Effector memory CD8-positive, alpha-beta T cell (primary cell): ENCODE measurements around the gene SPG7.
"Not testable (repeated sequence)": the region's sequence is repeated elsewhere in the genome, so short reads cannot be mapped to it uniquely, and the experiment has no call there.

Experiments used
- ATAC-seq: fragments of 150-1000 bp; cut with Tn5 transposase; replicated peaks from 2 replicates; pipeline ENCODE4 v1.10.0; 2021; ENCODE audit warnings: mild to moderate bottlenecking, moderate library complexity
- DNase-seq, 3 experiments: peaks; one replicate each; pipeline ENCODE4 v3.0.0; 2021
- H3K27ac Mint-ChIP-seq, 2 donors: one replicate each; pipeline ENCODE4 v1.8.0; 2022; ENCODE audit warnings: mild to moderate bottlenecking in 2 of 2, mixed read lengths in 2 of 2, moderate library complexity in 2 of 2
- H3K27me3 Mint-ChIP-seq, 2 donors: one replicate each; pipeline ENCODE4 v1.8.0; 2022; ENCODE audit warnings: mixed read lengths in 2 of 2
- H3K36me3 Mint-ChIP-seq: one replicate; pipeline ENCODE4 v1.8.0; 2022; ENCODE audit warnings: mild to moderate bottlenecking, moderate library complexity, mixed read lengths; ENCODE audit not compliant: insufficient read depth
- H3K4me1 Mint-ChIP-seq, 2 donors: one replicate each; pipeline ENCODE4 v1.8.0; 2022; ENCODE audit warnings: low read depth in 2 of 2, mixed read lengths in 2 of 2
- H3K4me3 Mint-ChIP-seq, 2 donors: one replicate each; pipeline ENCODE4 v1.8.0; 2022; ENCODE audit warnings: mild to moderate bottlenecking in 2 of 2, mixed read lengths in 2 of 2, moderate library complexity in 2 of 2
- H3K9me3 Mint-ChIP-seq, 2 donors: one replicate each; pipeline ENCODE4 v1.8.0; 2022; ENCODE audit warnings: mixed read lengths in 2 of 2
- total RNA-seq, 9 experiments: gene quantifications; one replicate each; lab custom pipeline; 2026; lab: John Stamatoyannopoulos, UW

Gene SPG7
- total RNA-seq, result 115 to 331 (median 222) reads per million in 9 experiments

DNA sequence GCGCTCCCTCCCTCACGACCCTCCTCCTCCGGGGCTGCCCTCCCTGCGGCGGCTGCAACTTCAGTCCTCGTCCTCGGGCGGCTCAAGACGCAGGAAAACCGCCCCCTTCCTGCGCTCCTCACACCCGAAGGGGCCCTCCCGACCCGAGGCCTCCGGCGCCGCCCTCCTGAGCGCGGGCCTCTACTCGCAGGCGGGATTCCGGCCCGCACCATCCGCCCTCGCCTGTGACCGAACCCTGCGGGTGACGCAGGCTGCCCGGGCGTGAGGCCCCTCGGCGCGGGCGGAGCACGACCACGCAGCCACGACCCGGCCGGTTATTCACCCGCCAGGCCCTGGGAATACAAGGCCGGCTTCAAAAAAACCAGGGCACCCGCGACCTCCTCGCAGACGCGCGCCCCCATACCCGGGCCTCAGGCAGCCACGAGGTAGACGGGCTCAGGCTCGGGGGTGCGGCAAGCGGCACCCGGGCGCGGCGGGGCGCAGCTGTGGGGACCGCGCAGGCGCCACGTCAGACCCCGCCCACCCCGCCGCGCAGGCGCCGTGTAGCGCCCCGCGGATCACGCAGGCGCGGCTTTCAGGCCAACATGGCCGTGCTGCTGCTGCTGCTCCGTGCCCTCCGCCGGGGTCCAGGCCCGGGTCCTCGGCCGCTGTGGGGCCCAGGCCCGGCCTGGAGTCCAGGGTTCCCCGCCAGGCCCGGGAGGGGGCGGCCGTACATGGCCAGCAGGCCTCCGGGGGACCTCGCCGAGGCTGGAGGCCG is at the start of gene SPG7:
Gene SPG7 (plus strand): TSS at position 570 of the 757 bp plus-strand sequence. CDS start 15 bp downstream, at position 585.
- peak within 1 kb of the TSS; percentile 83 to 90 for H3K27ac Mint-ChIP-seq
- ATAC-seq, result peak; percentile 65

DNA sequence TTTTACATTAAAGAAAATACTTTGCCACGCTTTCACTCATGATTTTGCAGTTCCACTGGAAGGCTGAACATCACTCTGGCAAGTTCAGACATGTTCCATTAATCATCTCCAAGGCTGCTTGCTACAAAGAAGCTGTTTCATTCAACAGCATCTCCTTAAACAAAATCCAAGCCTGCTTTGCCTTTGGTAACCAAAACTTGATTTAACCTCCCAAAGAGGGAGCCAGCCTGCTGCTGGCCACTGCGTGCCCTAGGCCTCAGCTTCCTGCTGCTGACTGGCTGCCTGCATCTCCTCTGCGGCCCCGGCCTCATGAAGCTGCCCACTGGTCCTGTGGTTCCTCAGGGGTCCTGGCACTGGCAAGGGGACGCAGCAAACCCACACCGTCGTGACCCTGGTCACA is 49.7 kb upstream of the SPG7 start:
- Mint-ChIP-seq H3K9me3 (no peaks in the 10 kb centered on the region), H3K27me3 (no peaks in the 10 kb centered on the region), H3K4me1 (peaks cover 48 to 53% of the 10 kb centered on the region in 2 donors), H3K4me3 (peak overlapping the region in 1 of 2 donors; percentile 52), H3K36me3 (peaks cover 53% of the 10 kb centered on the region), H3K27ac (peak overlapping the region; percentile 4 to 38)
- no peak for DNase-seq
- ATAC-seq, result no peak

More for the DNA sequence above, at the start of gene SPG7:
- Mint-ChIP-seq H3K4me3 (peak within 1 kb of the TSS; percentile 75), H3K9me3 (no peaks in the 10 kb centered on the region), H3K36me3 (peaks cover 56% of the 10 kb centered on the region), H3K27me3 (no peaks in the 10 kb centered on the region), H3K4me1 (peaks cover 17 to 26% of the 10 kb centered on the region in 2 donors)
- peak; percentile 86 to 94 (median 92) for DNase-seq

DNA sequence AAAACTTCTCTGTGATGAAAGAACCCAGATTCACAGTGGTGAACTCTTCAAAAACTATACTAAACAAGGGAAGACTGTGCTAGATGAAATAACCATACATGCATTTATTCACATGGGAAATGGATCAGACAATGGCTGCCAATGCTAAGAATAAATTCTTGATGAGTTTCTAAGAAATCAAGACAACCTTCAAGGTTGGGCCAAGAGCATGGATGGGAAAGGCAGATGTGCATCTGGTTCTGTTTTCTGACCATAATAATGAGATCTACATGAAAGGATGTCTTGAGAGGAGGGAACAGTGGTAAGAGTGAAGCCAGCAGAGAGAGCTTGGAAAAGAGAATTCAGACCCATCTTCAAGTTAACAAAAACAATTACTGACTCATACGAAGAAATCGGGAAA is 49.2 kb upstream of the SPG7 start:
- peak overlapping the region; percentile 4 to 38 for H3K27ac Mint-ChIP-seq
- ATAC-seq (no peak), DNase-seq (no peak)
- no peaks in the 10 kb centered on the region for H3K27me3 Mint-ChIP-seq
- H3K9me3 Mint-ChIP-seq, result no peaks in the 10 kb centered on the region
- H3K36me3 Mint-ChIP-seq, result peaks cover 49% of the 10 kb centered on the region
- H3K4me1 Mint-ChIP-seq, result peaks cover 46 to 49% of the 10 kb centered on the region in 2 donors
- H3K4me3 Mint-ChIP-seq, result peak overlapping the region in 1 of 2 donors; percentile 52

DNA sequence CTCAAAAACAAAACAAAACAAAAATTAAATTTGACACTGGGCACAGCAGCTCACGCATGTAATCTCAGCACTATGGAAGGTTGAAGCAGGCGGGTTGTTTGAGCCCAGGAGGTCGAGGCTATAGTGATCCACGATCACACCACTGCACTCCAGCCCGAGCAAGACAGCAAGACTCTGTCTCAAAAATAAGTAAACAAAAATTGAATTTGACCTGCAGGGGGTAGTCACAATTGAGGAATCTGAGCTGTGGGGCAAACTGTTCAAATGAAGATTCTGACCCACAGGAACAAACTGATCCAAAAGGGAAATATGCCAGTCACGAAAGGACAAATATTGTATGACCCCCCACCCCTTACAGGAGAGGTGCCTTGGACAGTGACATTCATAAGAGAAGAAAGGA is 47.6 kb upstream of the SPG7 start:
- Mint-ChIP-seq H3K36me3 (peaks cover 57% of the 10 kb centered on the region), H3K27ac (peak overlapping the region; percentile 71 to 79), H3K9me3 (no peaks in the 10 kb centered on the region), H3K27me3 (no peaks in the 10 kb centered on the region), H3K4me1 (peaks cover 47 to 51% of the 10 kb centered on the region in 2 donors), H3K4me3 (no peak overlapping the region)
- ATAC-seq, result peak; percentile 52
- DNase-seq, result no peak

DNA sequence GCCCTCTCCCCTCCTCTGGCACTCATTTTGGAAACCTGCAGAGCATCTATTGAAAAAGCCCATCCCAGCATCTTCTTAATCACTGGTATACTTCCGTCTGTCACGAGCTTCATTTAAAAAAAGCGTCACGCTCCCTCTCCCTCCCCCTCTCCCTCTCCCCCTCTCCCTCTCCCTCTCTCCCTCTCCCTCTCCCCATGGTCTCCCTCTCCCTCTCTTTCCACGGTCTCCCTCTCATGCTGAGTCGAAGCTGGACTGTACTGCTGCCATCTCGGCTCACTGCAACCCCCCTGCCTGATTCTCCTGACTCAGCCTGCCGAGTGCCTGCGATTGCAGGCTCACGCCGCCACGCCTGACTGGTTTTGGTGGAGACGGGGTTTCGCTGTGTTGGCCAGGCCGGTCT is 46.3 kb upstream of the SPG7 start:
- H3K36me3 Mint-ChIP-seq, result peaks cover 59% of the 10 kb centered on the region
- H3K4me1 Mint-ChIP-seq, result peaks cover 47 to 52% of the 10 kb centered on the region in 2 donors
- peak overlapping the region; percentile 31 to 48 for H3K4me3 Mint-ChIP-seq
- H3K9me3 Mint-ChIP-seq, DNase-seq, H3K27me3 Mint-ChIP-seq, ATAC-seq: not testable (repeated sequence)
- H3K27ac Mint-ChIP-seq, result peak overlapping the region; percentile 23 to 79

DNA sequence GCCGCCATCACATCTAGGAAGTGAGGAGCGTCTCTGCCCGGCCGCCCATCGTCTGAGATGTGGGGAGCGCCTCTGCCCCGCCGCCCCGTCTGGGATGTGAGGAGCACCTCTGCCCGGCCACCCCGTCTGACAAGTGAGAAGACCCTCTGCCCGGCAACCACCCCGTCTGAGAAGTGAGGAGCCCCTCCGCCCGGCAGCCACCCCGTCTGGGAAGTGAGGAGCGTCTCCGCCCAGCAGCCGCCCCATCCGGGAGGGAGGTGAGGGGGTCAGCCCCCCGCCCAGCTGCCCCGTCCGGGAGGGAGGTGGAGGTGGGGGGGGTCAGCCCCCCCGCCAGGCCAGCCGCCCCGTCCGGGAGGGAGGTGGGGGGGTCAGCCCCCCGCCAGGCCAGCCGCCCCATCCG is 45.6 kb upstream of the SPG7 start:
- Mint-ChIP-seq H3K36me3 (peaks cover 58% of the 10 kb centered on the region), H3K4me3 (peak overlapping the region in 1 of 2 donors; percentile 48), H3K4me1 (peaks cover 53 to 58% of the 10 kb centered on the region in 2 donors)
- not testable (repeated sequence) for H3K9me3 Mint-ChIP-seq, H3K27ac Mint-ChIP-seq, H3K27me3 Mint-ChIP-seq, DNase-seq, ATAC-seq

DNA sequence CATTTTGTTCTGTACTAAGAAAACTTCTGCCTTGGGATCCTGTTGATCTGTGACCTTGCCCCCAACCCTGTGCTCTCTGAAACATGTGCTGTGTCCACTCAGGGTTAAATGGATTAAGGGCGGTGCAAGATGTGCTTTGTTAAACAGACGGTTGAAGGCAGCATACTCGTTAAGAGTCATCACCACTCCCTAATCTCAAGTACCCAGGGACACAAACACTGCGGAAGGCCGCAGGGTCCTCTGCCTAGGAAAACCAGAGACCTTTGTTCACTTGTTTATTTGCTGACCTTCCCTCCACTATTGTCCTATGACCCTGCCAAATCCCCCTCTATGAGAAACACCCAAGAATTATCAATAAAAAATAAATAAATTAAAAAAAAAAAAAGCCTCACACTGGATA is 44.9 kb upstream of the SPG7 start:
- not testable (repeated sequence) for H3K27ac Mint-ChIP-seq, ATAC-seq, DNase-seq, H3K4me3 Mint-ChIP-seq, H3K9me3 Mint-ChIP-seq, H3K27me3 Mint-ChIP-seq
- Mint-ChIP-seq H3K4me1 (peaks cover 58 to 63% of the 10 kb centered on the region in 2 donors), H3K36me3 (peaks cover 58% of the 10 kb centered on the region)

DNA sequence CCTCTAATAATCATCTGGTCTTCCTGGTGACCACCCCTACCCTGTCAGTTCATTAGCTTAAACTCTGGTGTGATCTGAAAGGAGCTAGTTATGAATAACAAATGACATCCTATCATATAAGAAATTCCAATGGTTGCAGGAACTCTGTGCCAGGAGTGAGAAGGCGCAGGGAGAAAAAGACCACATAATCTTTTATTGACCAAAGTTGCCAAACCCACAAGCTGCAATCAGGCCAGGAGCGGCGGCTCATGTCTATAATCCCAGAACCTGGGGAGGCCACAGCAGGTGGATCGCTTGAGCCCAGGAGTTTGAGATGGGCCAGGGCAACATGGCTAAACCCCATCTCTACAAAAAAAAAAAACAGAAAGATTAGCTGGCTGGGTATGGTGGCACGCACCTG is 41.3 kb upstream of the SPG7 start:
- no peak for DNase-seq
- Mint-ChIP-seq H3K27me3 (no peaks in the 10 kb centered on the region), H3K36me3 (peaks cover 43% of the 10 kb centered on the region), H3K27ac (peak overlapping the region in 1 of 2 donors; percentile 62), H3K4me1 (peaks cover 54 to 59% of the 10 kb centered on the region in 2 donors), H3K9me3 (no peaks in the 10 kb centered on the region), H3K4me3 (peak overlapping the region in 1 of 2 donors; percentile 36)
- ATAC-seq, result no peak

DNA sequence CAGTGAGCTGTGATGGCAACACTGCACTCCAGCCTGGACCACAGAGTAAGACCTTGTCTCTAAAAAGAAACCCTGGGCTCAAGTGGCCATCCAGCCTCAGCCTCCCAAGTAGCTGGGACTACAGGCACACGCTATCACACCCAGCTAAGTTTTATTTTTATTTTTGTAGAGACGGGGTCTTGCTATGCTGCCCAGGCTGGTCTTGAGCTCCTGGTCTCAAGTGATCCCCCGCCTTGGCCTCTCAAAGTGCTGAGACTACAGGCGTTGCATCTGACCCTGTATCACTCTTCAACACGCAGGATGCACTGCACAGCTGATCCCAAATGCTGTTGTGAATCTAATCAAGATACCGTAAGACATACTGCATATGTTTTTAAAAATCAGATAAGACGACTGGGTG is 40.8 kb upstream of the SPG7 start:
- Mint-ChIP-seq H3K4me3 (peak overlapping the region; percentile 38 to 62), H3K4me1 (peaks cover 57 to 61% of the 10 kb centered on the region in 2 donors)
- peak; percentile 34 for ATAC-seq

DNA sequence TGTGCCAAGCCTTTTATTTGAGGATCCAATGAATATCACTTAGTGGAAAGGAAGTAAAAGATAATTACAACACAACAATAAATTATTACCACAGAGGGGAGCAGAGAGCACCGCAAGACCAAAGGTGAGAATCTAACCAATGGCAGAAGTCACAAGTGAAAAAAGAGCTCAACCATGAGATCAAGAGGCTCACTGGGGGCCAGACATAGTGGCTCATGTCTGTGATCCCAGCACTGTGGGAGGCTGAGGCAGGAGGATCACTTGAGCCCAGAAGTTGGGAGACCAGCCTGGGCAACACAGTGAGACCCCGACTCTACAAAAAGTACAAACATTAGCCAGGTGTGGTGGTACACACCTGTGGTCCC is 35.5 kb upstream of the SPG7 start:
- H3K27ac Mint-ChIP-seq, result peak overlapping the region; percentile 67 to 68
- H3K4me1 Mint-ChIP-seq, result peaks cover 75 to 79% of the 10 kb centered on the region in 2 donors
- ATAC-seq, result peak; percentile 63

More for the DNA sequence above, 40.8 kb upstream of the SPG7 start:
- Mint-ChIP-seq H3K27me3 (no peaks in the 10 kb centered on the region), H3K9me3 (no peaks in the 10 kb centered on the region), H3K27ac (peak overlapping the region; percentile 49 to 62), H3K36me3 (peaks cover 40% of the 10 kb centered on the region)
- no peak for DNase-seq

DNA sequence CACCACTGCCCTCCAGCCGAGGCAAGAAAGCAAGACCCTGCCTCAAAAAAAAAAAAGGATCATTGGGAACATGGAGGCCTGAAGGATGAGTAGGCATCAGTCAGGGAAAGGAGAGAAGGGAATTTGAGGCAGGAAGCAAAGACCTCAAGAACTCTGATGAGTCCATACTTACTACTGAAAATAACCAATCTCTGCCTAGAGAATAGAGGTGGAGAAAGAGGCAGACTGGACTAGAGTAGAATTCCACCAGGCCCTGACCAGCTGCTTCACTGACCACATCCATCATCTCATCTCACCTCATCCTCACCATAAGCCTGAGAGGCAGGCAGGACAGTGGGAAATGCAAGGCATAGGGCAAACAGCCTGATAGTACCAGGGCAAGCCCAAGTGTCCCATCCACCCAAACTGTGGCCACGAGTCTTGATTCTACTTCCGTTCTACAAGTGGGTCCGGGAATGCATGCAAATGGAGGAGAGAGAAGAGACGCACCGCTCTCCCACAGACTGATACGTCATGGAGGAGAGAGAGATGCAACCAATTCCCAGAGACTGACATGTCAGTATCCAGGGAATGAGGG is 35.0 kb upstream of the SPG7 start:
- no peaks in the 10 kb centered on the region for H3K27me3 Mint-ChIP-seq
- H3K9me3 Mint-ChIP-seq, result no peaks in the 10 kb centered on the region
- peak overlapping the region; percentile 76 to 80 for H3K4me3 Mint-ChIP-seq
- peaks cover 75 to 78% of the 10 kb centered on the region in 2 donors for H3K4me1 Mint-ChIP-seq
- peak overlapping the region; percentile 67 to 68 for H3K27ac Mint-ChIP-seq
- peaks cover 44% of the 10 kb centered on the region for H3K36me3 Mint-ChIP-seq
- DNase-seq, result no peak
- no peak for ATAC-seq

More for the DNA sequence above, 35.5 kb upstream of the SPG7 start:
- Mint-ChIP-seq H3K36me3 (peaks cover 49% of the 10 kb centered on the region), H3K27me3 (no peaks in the 10 kb centered on the region), H3K9me3 (no peaks in the 10 kb centered on the region), H3K4me3 (peak overlapping the region; percentile 76 to 80)
- peak in 1 of 3 experiments; percentile 17 for DNase-seq

DNA sequence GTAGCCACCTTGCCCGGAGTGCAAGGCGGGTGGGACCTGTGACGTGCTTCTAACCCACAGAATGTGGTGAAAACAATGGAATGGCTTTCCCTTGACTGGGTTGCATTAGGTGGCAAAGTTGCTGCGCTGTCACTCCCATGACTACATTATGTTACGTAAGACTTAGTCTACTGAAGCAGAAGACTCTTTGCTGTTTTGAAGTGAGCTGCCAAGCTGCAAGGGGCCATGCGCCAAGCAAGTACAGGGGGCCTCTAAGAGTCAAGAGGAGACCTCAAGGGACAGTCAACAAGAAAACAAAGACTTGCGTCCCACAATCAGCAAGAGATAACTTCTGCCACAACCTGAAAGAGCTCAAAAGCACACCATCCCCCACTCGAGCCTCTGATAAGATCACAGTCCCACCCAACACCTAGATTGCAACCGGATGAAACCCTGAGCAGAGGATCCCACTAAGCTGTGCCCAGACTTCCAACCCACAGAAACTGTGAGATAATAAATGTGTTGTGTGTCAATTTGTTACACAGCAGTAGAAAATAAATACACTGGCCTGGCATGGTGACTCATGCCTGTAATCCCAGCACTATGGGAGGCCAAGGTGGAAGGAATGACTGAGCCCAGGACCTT is 34.3 kb upstream of the SPG7 start:
- Mint-ChIP-seq H3K4me1 (peaks cover 82 to 84% of the 10 kb centered on the region in 2 donors), H3K4me3 (peak overlapping the region; percentile 76 to 80)

DNA sequence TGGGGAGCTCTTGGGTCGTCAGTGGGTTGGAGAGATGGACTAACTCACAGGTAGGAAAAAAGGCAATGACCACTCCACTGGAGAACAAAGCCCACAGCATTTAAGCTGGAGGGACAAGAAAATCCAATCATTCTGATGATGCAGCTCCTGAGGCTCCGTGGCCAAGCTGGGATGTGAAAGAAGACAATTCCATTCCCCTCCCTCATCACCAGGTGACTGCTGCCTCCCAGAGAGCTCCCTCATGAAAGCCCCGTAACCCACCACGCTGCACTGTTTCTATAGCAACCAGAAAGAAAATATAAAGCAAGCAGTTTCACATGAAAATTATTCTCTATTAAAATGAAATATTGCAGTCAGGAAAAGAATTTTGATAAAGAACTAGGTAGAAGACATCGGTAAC is 33.1 kb upstream of the SPG7 start:
- peak overlapping the region; percentile 74 to 76 for H3K4me3 Mint-ChIP-seq
- H3K27ac Mint-ChIP-seq, result peak overlapping the region in 1 of 2 donors; percentile 72
- no peak for ATAC-seq
- peaks cover 83 to 84% of the 10 kb centered on the region in 2 donors for H3K4me1 Mint-ChIP-seq
- DNase-seq, result no peak
- H3K9me3 Mint-ChIP-seq, result no peaks in the 10 kb centered on the region
- no peaks in the 10 kb centered on the region for H3K27me3 Mint-ChIP-seq
- peaks cover 42% of the 10 kb centered on the region for H3K36me3 Mint-ChIP-seq

More for the DNA sequence above, 34.3 kb upstream of the SPG7 start:
- no peak for DNase-seq
- Mint-ChIP-seq H3K27me3 (no peaks in the 10 kb centered on the region), H3K27ac (peak overlapping the region; percentile 42 to 77), H3K9me3 (no peaks in the 10 kb centered on the region), H3K36me3 (peaks cover 40% of the 10 kb centered on the region)
- peak; percentile 45 for ATAC-seq
